Caco-2 (cell line): ENCODE measurements around the gene MMP23B. TPM values are rescaled to one million over a fixed set of nuclear protein-coding genes. Genes with fewer than 3 reads are reported as not detected.
"Not testable (repeated sequence)": the region's sequence is repeated elsewhere in the genome, so short reads cannot be mapped to it uniquely, and the experiment has no call there.

ENCODE experiments used
- BruUV-seq: library from RNA; stranded (reverse); fragments of 400-500 nt; replicated peaks from 2 replicates; lab custom pipeline; 2021; lab: Mats Ljungman, UMichigan
- CTCF ChIA-PET: fragments of 300-600 bp; sonication (Branson Sonifier 250); formaldehyde crosslinking; loops from one replicate; lab custom pipeline; 2022; ENCODE audit warnings: antibody characterized with exemption; lab: Charles Lee
- POLR2A ChIA-PET: fragments of 300-600 bp; sonication (Branson Sonifier 250); formaldehyde crosslinking; loops from one replicate; lab custom pipeline; 2022; ENCODE audit warnings: antibody characterized with exemption; lab: Charles Lee
- DNase-seq, 2 experiments: peaks; one replicate each; pipeline versions ENCODE4 v3.0.0 to v3.0.0-alpha.2; 2020 to 2022
- H3K27me3 ChIP-seq: replicated peaks from 2 replicates; pipeline ENCODE4 v1.6.0; 2011; ENCODE audit warnings: low read length; ENCODE audit not compliant: control insufficient read depth, insufficient read depth
- H3K36me3 ChIP-seq: 2 replicates; pipeline ENCODE4 v1.5.1; 2011; ENCODE audit warnings: low read length; ENCODE audit not compliant: control insufficient read depth, insufficient read depth
- H3K4me1 ChIP-seq: fragments of 250-450 bp; sonication (Bioruptor Pico); 2 replicates; pipeline ENCODE4 v1.5.1; 2020; ENCODE audit warnings: mild to moderate bottlenecking
- H3K4me3 ChIP-seq: 2 replicates; pipeline ENCODE4 v1.5.1; 2011; ENCODE audit warnings: low read depth, mild to moderate bottlenecking, control low read depth, low read length
- H3K9me3 ChIP-seq: fragments of 250-450 bp; sonication (Bioruptor Pico); 2 replicates; pipeline ENCODE4 v1.5.1; 2020; ENCODE audit warnings: mild to moderate bottlenecking, moderate library complexity
- H3K27ac Mint-ChIP-seq: one replicate; pipeline ENCODE4 v1.8.0; 2022; ENCODE audit warnings: mixed read lengths; ENCODE audit not compliant: unreplicated experiment
- H3K27me3 Mint-ChIP-seq: one replicate; pipeline ENCODE4 v1.8.0; 2022; ENCODE audit warnings: mixed read lengths; ENCODE audit not compliant: insufficient read depth, unreplicated experiment
- H3K36me3 Mint-ChIP-seq: one replicate; pipeline ENCODE4 v1.8.0; 2022; ENCODE audit warnings: mild to moderate bottlenecking, mixed read lengths; ENCODE audit not compliant: insufficient read depth, unreplicated experiment
- H3K4me1 Mint-ChIP-seq: one replicate; pipeline ENCODE4 v1.8.0; 2022; ENCODE audit warnings: low read depth, mixed read lengths; ENCODE audit not compliant: unreplicated experiment
- H3K4me3 Mint-ChIP-seq: one replicate; pipeline ENCODE4 v1.8.0; 2022; ENCODE audit warnings: mild to moderate bottlenecking, moderate library complexity, mixed read lengths; ENCODE audit not compliant: unreplicated experiment
- H3K9me3 Mint-ChIP-seq: one replicate; pipeline ENCODE4 v1.8.0; 2022; ENCODE audit warnings: mixed read lengths; ENCODE audit not compliant: unreplicated experiment
- CTCF ChIP-seq, 2 experiments: fragments of 200-600 bp in 1 of 2; IDR thresholded peaks; 1 replicate in 1 of 2; 2 replicates in 1 of 2; pipeline versions ENCODE4 v1.5.1 to v1.8.0; 2011 to 2022; ENCODE audit warnings: antibody characterized with exemption in 1 of 2, control low read depth in 1 of 2, inconsistent platforms in 1 of 2, low read depth in 1 of 2, low read length in 1 of 2, mild to moderate bottlenecking in 1 of 2, moderate library complexity in 1 of 2; ENCODE audit not compliant: insufficient read depth in 1 of 2, severe bottlenecking in 1 of 2, unreplicated experiment in 1 of 2
- intact Hi-C: fragments of 100-400 bp; cut with micrococcal nuclease; formaldehyde crosslinking; loops from one replicate; pipeline ENCODE4 v1.10.0; 2022; ENCODE audit not compliant: unreplicated experiment
- total RNA-seq: library from RNA; stranded (reverse); gene quantifications from 2 replicates; pipeline ENCODE4 v1.2.3, GENCODE V29; 2022

MMP23B gene
- total RNA-seq, 1 experiment from 2014 or later, result 6.0 TPM

GRCh38 chr1:1662830-1663560, 31.0 kb downstream of the MMP23B start:
- H3K9me3 Mint-ChIP-seq, BruUV-seq, intact Hi-C loops, DNase-seq, POLR2A ChIA-PET, H3K4me3 Mint-ChIP-seq, H3K9me3 ChIP-seq, H3K4me3 ChIP-seq, H3K4me1 Mint-ChIP-seq, H3K36me3 ChIP-seq, H3K27ac Mint-ChIP-seq, CTCF ChIA-PET, H3K27me3 ChIP-seq, H3K27me3 Mint-ChIP-seq, H3K4me1 ChIP-seq: not testable (repeated sequence)
- H3K36me3 Mint-ChIP-seq, result peaks cover 13% of the 10 kb centered on the region

- H3K4me1 ChIP-seq, H3K9me3 ChIP-seq, H3K27me3 ChIP-seq, DNase-seq, CTCF ChIA-PET, H3K4me3 Mint-ChIP-seq, BruUV-seq, H3K36me3 Mint-ChIP-seq, H3K4me1 Mint-ChIP-seq, H3K27ac Mint-ChIP-seq, H3K27me3 Mint-ChIP-seq, POLR2A ChIA-PET, H3K9me3 Mint-ChIP-seq, H3K36me3 ChIP-seq, H3K4me3 ChIP-seq, intact Hi-C loops: not testable (repeated sequence)
Observed at GRCh38 chr1:1664318-1664717, 32.3 kb downstream of the MMP23B start.

GRCh38 chr1:1664941-1665814, 33.2 kb downstream of the MMP23B start:
- intact Hi-C loops, result loop anchor here (5.0 kb wide), 1 partner anchor 62 kb away; no protein-coding TSS in a partner anchor
- H3K27me3 ChIP-seq, result no peaks in the 10 kb centered on the region
- POLR2A ChIA-PET, result no interaction called here

More at GRCh38 chr1:1664941-1665814, 33.2 kb downstream of the MMP23B start:
- H3K36me3 ChIP-seq, result peaks cover 1% of the 10 kb centered on the region; the same call in 1 of the 2 replicates
- H3K4me1 ChIP-seq, result no peaks in the 10 kb centered on the region
- Mint-ChIP-seq H3K36me3 (peaks cover 4% of the 10 kb centered on the region), H3K27me3 (no peaks in the 10 kb centered on the region), H3K9me3 (no peaks in the 10 kb centered on the region), H3K4me1 (no peaks in the 10 kb centered on the region), H3K4me3 (no peak overlapping the region), H3K27ac (no peak overlapping the region)
- H3K4me3 ChIP-seq, result no peak overlapping the region
- CTCF ChIA-PET, result no interaction called here
- DNase-seq, result no peak
- BruUV-seq, result no TSS peak
- H3K9me3 ChIP-seq, result no peaks in the 10 kb centered on the region
- no peak for TF ChIP-seq CTCF (IDR thresholded peaks at IDR 0.05; ENCODE audit: insufficient read depth in 1 of 2, low read depth in 1 of 2, low read length in 1 of 2, severe bottlenecking in 1 of 2, unreplicated experiment in 1 of 2)
